ENCODE measurements around the gene GNB5.

GNB5 gene

GRCh38 chr15:52139599-52140462 is 51.4 kb downstream of the GNB5 start:
- peak; percentile 16 to 46 (median 37) for DNase-seq

- no peak for DNase-seq
These were observed 53.5 kb downstream of the GNB5 start for GRCh38 chr15:52137432-52138357.

GRCh38 chr15:52136442-52136980 is 54.7 kb downstream of the GNB5 start:
- no peak for DNase-seq

- DNase-seq: no peak
These were observed 56.6 kb downstream of the GNB5 start for GRCh38 chr15:52134502-52135144.

- DNase-seq: no peak
These were observed 57.5 kb downstream of the GNB5 start for GRCh38 chr15:52133510-52134220.

GRCh38 chr15:52132066-52132465 is 59.1 kb downstream of the GNB5 start:
- no peak for DNase-seq

GRCh38 chr15:52128568-52128967 is 62.6 kb downstream of the GNB5 start:
- DNase-seq: no peak

GRCh38 chr15:52124270-52124880 is 66.8 kb downstream of the GNB5 start:
- DNase-seq: no peak

GRCh38 chr15:52121896-52122295 is 69.3 kb downstream of the GNB5 start:
- no peak for DNase-seq

- no peak for DNase-seq
These were observed 70.2 kb downstream of the GNB5 start for GRCh38 chr15:52121006-52121405.

GRCh38 chr15:52120488-52120887 is 70.7 kb downstream of the GNB5 start:
- no peak for DNase-seq

- no peak for DNase-seq
These were observed 72.0 kb downstream of the GNB5 start for GRCh38 chr15:52118969-52119749.

GRCh38 chr15:52117549-52117948 is 73.6 kb downstream of the GNB5 start:
- no peak for DNase-seq

GRCh38 chr15:52115598-52116427 is 75.4 kb downstream of the GNB5 start:
- no peak for DNase-seq

- DNase-seq: no peak
These were observed 76.7 kb downstream of the GNB5 start for GRCh38 chr15:52114261-52115055.

GRCh38 chr15:52113708-52114107 is 77.5 kb downstream of the GNB5 start:
- no peak for DNase-seq

GRCh38 chr15:52113235-52113634 is 78.0 kb downstream of the GNB5 start:
- DNase-seq: no peak

GRCh38 chr15:52112203-52112750 is 78.9 kb downstream of the GNB5 start:
- peak in 3 of 4 experiments; percentile 7 to 18 (median 14) for DNase-seq
